ENCODE data around the gene ALAD.

- TF ChIP-seq BCL3 (CRISPR knock-in tag; IDR thresholded peaks at IDR 0.05) (no peak), DPF2 (CRISPR knock-in tag; IDR thresholded peaks at IDR 0.05; ENCODE audit: borderline replicate concordance, low read depth) (no peak), ZSCAN5A (CRISPR knock-in tag; IDR thresholded peaks at IDR 0.05; ENCODE audit: borderline replicate concordance) (no peak), ZFP1 (CRISPR knock-in tag; IDR thresholded peaks at IDR 0.05) (no peak), PRDM10 (CRISPR knock-in tag; IDR thresholded peaks at IDR 0.05; ENCODE audit: low read depth) (no peak), CTCF (CRISPR knock-in tag; IDR thresholded peaks at IDR 0.05) (no peak), TRAFD1 (CRISPR knock-in tag; IDR thresholded peaks at IDR 0.05; ENCODE audit: borderline replicate concordance) (no peak), MYC (CRISPR knock-in tag; IDR thresholded peaks at IDR 0.05; ENCODE audit: borderline replicate concordance) (no peak), KDM2A (CRISPR knock-in tag; IDR thresholded peaks at IDR 0.05; ENCODE audit: borderline replicate concordance, low read depth) (no peak), JUN (CRISPR knock-in tag; IDR thresholded peaks at IDR 0.05) (no peak), POLR2A (IDR thresholded peaks at IDR 0.05; ENCODE audit: insufficient read depth in 1 of 2, low read depth in 2 of 2, low read length in 2 of 2) (no peak)
- TF ChIP-seq, protein P1, sequence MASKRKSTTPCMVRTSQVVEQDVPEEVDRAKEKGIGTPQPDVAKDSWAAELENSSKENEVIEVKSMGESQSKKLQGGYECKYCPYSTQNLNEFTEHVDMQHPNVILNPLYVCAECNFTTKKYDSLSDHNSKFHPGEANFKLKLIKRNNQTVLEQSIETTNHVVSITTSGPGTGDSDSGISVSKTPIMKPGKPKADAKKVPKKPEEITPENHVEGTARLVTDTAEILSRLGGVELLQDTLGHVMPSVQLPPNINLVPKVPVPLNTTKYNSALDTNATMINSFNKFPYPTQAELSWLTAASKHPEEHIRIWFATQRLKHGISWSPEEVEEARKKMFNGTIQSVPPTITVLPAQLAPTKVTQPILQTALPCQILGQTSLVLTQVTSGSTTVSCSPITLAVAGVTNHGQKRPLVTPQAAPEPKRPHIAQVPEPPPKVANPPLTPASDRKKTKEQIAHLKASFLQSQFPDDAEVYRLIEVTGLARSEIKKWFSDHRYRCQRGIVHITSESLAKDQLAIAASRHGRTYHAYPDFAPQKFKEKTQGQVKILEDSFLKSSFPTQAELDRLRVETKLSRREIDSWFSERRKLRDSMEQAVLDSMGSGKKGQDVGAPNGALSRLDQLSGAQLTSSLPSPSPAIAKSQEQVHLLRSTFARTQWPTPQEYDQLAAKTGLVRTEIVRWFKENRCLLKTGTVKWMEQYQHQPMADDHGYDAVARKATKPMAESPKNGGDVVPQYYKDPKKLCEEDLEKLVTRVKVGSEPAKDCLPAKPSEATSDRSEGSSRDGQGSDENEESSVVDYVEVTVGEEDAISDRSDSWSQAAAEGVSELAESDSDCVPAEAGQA (IDR thresholded peaks at IDR 0.05; ENCODE audit: low read depth) = no peak
- TF ChIP-seq, protein P1 (CRISPR knock-in tag; IDR thresholded peaks at IDR 0.05; ENCODE audit: borderline replicate concordance) = no peak
Observed at GRCh38 chr9:113428062-113428615, 27.1 kb upstream of the ALAD start.

Data from HepG2 (cell line).